Colon (tissue), 2 donors: ENCODE measurements around the gene SCAF8.
"Not testable (repeated sequence)": the region's sequence is repeated elsewhere in the genome, so short reads cannot be mapped to it uniquely, and the experiment has no call there.

Experiments used
- FAIRE-seq: peaks from 2 replicates; lab custom pipeline; 2012; peaks lifted over from hg19 to GRCh38; lab: Jason Lieb, UNC
- donor health status: control.
- donor health status: control.

SCAF8 gene

GRCh38 chr6:154782193-154782592, 49.0 kb downstream of the SCAF8 start:
- no peak for FAIRE-seq

- no peak for FAIRE-seq
Measured at GRCh38 chr6:154783229-154783628, 50.0 kb downstream of the SCAF8 start.

- FAIRE-seq = no peak
Measured at GRCh38 chr6:154785075-154785474, 51.9 kb downstream of the SCAF8 start.

GRCh38 chr6:154786144-154786868, 53.1 kb downstream of the SCAF8 start:
- no peak for FAIRE-seq

GRCh38 chr6:154791556-154792317, 58.5 kb downstream of the SCAF8 start:
- FAIRE-seq = no peak

GRCh38 chr6:154792325-154792724, 59.1 kb downstream of the SCAF8 start:
- FAIRE-seq = no peak

- FAIRE-seq = no peak
Measured at GRCh38 chr6:154792761-154793160, 59.5 kb downstream of the SCAF8 start.

GRCh38 chr6:154796484-154796883, 63.3 kb downstream of the SCAF8 start:
- no peak for FAIRE-seq

- no peak for FAIRE-seq
Measured at GRCh38 chr6:154797857-154798256, 64.6 kb downstream of the SCAF8 start.

- no peak for FAIRE-seq
Measured at GRCh38 chr6:154800338-154800737, 67.1 kb downstream of the SCAF8 start.

GRCh38 chr6:154805288-154805911, 72.2 kb downstream of the SCAF8 start:
- peak; percentile 41 for FAIRE-seq

GRCh38 chr6:154806804-154807203, 73.6 kb downstream of the SCAF8 start:
- FAIRE-seq = no peak

GRCh38 chr6:154811663-154812062, 78.4 kb downstream of the SCAF8 start:
- not testable (repeated sequence) for FAIRE-seq

GRCh38 chr6:154814063-154814462, 80.8 kb downstream of the SCAF8 start:
- FAIRE-seq = no peak

- FAIRE-seq = no peak
Measured at GRCh38 chr6:154815938-154816820, 83.0 kb downstream of the SCAF8 start.

GRCh38 chr6:154821099-154821498, 87.9 kb downstream of the SCAF8 start:
- FAIRE-seq = no peak

- no peak for FAIRE-seq
Measured at GRCh38 chr6:154821638-154822037, 88.4 kb downstream of the SCAF8 start.

GRCh38 chr6:154822947-154823558, 89.8 kb downstream of the SCAF8 start:
- no peak for FAIRE-seq

GRCh38 chr6:154824076-154824475, 90.9 kb downstream of the SCAF8 start:
- FAIRE-seq = no peak

GRCh38 chr6:154829970-154830369, 96.8 kb downstream of the SCAF8 start:
- no peak for FAIRE-seq

GRCh38 chr6:154830771-154831170, 97.6 kb downstream of the SCAF8 start:
- no peak for FAIRE-seq

- peak; percentile 14 for FAIRE-seq
Measured at GRCh38 chr6:154835307-154835706, 102.1 kb downstream of the SCAF8 start.
